ENCODE measurements around the gene PGS1. TPM values are rescaled to one million over a fixed set of nuclear protein-coding genes. Genes with fewer than 3 reads are reported as not detected.

Gene PGS1
- total RNA-seq, 1 donor from 2014 or later = 52.9 TPM

DNA sequence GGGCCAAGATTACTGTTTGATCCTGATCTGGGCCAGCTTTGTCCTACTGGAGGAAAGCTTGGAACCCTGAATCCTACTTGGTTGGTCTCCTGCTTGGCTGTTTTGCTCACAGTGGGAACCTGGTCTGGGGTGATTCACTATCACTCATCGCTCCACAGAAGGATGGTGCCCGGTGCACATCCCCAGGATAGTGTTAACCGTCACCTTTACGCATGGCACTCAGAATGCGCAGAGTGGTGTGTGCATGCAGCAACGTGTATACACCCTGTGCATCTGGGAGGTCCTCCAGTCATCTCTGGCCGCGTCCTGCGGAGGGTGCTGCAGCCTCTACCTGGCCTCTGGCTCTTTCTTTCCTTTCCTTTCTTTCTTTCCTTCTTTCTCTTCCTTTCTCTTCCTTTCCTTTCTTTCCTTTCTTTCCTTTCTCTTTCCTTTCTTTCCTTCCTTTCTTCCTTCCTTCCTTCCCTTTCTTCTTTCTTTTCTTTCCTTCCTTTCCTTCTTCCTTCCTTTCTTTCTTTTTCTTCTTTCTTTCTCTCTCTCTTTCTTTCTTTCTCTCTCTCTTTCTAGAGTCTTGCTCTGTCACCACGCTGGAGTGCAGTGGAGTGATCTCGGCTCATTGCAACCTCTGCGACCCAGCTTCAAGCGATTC is 31.7 kb upstream of the PGS1 start:
- no peak for DNase-seq (ENCODE audit: low read depth)

DNA sequence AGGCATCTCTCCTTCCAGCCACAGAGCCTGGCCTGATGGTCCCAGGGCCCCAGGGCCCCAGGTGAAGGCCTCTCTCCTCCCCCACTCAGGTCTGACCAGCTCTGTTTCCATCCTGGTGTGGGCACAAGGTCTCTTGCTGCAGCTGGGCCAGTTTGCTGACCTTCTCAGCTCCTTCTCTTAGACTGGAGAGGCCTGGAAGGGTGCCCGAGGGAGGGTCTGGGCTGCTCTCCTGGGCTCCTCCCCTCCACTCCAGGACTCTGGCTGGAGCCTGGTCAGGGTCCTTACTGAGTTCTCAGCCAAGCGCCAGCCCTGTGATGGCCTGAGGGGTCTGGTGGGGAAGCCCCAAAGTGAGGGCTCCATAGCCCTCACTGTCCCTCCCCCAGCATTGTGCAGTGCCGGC is 31.0 kb upstream of the PGS1 start:
- no peak for DNase-seq (ENCODE audit: low read depth)

DNA sequence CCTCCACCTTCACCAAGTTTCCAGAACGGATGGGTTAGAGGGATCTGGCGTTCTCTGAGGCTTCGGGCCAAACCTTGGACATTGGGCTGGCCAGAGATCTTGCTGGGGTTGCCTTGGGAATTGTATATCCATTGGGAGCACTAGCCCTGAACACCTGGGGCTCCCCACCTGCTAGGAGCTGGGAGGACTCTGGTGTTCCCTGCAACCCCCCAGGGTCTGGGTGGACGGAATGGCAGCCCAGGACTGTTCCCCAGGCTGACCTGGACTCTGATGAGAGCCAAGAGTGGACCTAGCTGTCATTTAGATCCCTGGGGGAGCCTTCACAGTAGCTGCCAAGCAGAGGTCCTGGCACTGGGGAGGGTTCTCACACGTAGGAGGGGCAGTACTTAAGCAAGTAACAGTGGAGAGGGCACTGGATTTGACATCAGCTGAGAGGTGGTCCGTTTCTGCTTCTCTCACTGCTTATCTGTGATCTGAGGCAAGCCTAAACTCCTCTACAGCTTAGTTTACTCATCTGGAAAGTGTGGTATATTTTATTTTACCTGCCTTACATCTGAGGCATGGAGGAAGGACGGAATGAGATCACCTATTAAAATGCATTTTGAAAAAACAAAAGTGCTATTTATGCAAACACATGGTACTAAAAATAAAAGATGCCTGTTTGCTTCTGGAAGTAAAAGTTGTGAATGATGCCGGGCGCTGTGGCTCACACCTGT is 30.2 kb upstream of the PGS1 start:
- no peak for DNase-seq (ENCODE audit: low read depth)

DNA sequence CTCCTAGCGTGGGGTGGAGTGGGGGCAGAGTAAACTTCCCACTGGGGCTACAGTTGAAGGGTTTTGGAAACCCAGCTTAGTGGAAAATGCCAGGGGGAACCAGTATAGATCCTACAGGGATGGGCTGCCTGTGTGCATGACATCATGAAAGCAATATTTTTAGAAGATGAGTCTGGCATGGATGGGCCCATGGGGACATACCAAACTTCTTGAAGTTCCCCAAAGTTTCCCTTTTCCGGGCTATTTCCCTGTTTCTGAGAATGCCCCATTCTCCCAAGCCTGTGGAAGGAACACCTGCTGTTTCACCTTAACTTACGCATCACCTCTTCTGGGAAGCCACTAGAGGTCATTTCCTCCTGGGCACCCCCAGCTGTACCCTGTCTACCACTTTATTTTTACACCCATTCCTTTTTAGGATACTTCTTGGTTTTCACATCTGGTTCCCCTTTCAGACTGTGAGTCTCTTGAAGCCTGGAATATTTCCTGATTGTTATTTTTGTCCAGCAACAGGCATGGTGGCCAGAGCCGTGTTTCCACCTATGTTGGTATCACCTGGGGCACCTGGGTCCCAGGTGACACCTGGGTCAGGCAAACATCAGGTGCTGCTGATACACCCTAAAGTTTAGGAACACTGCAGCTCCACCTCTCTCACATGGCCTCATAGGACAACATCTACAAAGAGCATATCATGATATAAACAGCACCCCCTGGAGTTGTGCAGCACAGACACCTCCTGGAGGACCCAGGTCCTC is 28.4 kb upstream of the PGS1 start:
- no peak for DNase-seq (ENCODE audit: low read depth)

DNA sequence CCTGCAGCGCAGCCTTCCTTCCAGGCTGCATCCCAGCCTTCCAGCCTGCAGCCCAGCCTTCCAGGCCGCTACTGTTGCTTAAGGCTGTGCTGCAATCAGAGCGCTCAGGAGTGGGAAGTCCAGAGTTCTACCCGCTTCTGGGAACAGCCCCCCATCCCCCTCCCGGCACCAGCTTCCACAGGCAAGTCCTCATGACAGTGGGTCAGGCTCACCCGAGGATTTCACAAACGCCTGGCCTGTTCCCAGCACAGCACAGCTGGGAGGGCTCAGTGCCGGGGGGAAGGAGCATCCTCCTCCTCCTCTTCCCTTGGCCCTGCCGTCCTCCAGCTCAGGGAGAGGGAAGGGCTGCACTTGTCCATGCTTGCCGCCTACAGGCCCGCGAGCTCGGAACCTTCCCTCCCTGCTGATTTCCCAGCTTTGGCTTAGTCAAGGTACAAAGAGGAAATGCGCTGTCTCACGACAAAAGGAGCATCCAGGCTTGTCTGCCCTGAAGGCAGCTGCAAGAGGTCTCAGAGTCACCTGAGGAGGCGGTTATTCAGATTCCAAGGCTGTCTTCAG is 26.9 kb upstream of the PGS1 start:
- peak; percentile 92 for DNase-seq (ENCODE audit: low read depth)

DNA sequence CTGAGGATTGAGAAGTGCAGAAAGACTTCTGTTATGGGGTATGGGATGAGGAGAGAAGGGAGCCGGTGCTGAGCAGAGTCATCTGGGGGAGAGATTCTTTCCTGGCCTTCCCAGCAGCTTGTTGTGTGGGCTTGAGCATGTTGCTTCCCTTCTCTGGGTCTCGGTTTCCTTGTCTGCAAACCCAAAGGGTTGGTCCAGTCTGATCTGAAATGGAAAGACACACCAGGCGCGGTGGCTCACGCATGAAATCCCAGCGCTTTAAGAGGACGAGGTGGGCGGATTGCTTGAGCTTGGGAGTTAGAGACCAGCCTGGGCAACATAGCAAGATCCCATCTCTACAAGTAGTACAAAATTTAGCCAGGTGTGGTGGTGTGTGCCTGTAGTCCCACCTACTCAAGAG is 24.6 kb upstream of the PGS1 start:
- DNase-seq (ENCODE audit: low read depth) = no peak

DNA sequence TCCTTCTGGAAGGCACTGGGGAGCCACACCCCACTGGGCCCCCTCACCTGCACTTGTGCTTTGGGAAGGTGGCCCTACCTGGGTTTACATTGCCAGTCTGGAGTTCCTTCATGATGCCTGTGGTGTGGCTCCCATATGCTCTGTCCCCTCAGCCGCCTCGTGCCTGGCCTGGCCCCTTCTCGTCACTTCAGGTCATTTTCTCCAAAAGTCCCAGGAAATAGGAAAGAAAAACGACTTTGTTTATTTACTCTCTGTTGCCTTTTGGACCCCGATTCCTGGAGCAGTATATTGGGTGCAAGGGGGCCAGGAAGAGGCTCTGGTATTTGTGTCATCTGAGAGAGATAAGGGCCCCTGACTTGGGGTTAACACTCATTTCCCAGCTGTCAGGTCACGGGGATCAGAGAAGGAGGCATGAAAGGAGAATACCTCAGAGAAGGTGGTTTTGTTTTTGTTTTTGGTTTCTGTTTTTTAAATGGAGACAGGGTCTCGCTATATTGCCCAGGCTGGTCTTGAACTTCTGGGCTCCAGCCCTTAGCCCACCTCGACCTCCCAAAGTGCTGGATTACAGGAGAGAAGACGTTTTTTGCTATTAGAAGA is 23.3 kb upstream of the PGS1 start:
- DNase-seq (ENCODE audit: low read depth) = no peak

DNA sequence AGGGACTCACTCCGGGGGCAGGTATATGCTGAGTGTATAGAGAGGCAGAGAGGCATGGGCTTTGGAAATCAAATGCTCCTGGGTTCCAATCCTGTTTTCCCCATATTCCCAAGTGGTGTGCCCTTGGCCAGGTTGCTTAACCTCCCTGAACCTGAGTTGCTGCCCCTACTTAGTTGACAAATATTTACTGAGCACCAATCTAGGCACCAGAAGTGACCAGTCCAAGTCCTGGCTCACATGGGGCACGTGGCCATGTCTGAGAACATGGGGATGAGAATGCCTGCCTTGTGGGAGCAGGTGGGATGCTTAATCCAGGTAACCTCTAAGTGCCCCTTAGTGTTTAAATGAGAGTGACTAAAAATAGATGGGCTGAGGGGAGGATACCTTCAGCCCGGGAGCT is 22.7 kb upstream of the PGS1 start:
- peak; percentile 47 for DNase-seq (ENCODE audit: low read depth)

DNA sequence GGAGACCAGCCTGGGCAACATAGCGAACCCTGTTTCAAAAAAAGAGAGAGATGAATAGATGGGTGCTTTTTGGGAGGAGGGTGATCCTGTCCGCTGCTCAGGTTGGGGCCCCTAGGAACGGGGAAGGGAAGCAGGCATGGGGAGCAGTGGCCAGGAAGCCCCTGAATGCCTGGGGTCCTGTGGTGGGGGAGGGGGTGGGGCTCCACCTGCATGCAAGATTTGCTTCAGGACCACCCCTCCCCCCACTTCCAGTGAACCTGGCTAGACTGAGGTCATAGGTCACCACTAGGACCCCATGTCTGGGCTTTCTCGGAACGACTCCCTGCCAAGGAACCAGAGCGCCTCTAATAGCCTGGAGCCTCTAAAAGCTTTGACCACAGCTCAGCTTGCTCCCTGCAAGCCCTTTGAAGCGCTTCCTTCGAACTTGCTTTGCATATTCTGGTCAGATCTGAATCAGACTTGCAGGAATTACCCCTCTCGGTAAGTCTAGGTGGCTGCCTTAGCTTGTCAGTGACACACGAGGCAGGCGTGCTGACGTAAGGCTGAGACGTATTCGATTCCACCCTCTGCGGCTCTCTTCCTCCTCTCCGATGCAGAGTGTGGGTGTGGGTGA is 22.2 kb upstream of the PGS1 start:
- peak; percentile 95 for DNase-seq (ENCODE audit: low read depth)

DNA sequence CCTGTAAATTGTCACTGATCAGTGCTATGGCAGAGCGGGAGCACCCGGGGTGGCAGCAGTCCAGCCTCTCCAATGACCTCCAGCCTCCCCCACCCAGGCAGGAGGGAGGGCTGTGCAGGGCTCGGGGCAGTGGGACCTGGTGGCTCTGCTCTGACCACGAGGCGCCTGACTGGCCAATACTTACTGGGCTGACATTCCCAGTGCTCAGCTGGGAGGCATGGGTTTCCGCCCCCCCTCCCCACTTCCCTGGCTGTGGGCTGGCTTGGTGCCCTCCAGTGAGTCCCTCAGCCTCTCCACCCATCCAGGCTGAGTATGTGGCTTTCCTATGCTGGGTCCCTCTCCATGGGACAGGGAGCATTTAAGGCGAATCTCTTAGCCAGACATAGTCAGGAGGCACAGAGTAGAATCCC is 21.3 kb upstream of the PGS1 start:
- no peak for DNase-seq (ENCODE audit: low read depth)

DNA sequence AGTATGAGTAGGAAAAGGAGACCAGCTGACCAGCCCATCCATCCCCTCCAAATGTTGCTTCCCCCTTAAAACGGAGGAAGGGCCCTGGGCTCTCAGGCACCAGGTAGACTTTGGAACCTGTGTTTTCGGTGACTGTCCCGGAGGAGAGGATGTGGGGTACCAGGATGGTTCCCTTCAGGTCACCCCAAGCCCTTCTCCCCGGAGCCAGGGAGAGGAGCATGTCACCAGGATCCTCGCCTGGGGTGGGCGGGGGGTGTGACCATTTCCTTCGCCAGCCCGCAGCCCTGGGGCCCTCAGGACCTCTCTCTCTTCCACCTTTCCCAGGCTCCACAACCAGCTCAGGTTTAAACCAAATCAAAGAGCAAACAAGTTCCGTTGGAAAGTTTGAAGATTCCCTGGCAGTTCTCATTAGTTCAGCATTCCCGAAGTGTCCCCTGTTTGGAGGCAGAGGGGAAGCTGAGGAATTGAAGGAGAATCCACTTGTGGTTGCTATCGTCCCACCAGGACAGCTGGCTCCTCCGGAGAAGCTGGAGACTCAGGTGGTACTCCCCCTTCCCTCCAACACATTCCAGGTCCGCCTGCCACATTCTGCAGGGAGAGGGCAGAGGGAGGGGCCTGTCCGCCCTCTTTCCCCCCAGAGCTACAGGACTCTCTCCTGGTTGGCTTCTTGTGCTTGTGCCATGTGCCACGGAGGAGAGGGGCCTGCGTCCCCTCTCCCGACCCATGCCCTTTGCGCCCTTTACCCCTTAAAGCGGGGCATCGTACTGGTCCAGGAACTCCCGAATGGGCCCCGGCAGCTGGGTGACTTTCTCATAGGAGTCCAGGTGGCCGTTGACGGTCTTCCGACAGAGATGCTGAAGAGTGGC is 20.5 kb upstream of the PGS1 start:
- DNase-seq (ENCODE audit: low read depth) = no peak

DNA sequence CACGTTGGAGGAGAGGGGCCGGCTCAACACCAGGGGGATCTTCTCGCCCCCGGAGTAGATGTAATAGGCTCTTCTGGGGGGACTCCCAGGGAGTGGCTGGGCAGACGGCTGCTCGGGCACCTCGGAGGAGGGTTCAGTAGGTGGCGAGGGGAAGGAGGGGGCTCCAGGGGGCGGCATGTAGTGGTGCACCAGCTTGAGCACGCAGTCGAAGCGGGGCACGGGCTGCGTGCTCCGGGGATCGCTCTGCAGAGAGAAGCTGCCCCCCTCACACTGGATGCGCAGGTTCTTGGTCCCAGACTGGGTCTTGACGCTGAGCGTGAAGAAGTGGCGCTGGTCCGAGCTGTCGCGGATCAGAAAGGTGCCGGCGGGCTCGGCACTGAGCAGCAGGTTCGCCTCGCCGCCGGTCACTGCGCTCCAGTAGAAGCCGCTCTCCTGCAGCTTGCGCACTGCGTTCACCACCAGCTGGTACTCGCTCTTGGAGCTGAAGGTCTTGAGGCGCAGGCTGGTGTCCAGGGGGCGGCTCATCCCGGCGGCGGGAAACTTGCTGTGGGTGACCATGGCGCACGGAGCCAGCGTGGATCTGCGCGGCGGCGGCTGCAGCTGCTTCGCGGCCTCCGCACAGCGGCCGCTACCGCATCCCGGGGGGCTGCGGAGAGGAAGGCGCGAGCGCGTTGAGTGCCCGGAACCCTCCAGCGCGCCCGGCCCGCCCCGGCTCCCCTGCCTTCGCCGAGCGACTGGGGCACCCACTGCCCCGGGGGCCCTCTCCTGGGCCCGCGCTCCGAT is 19.7 kb upstream of the PGS1 start:
- DNase-seq (ENCODE audit: low read depth) = no peak

DNA sequence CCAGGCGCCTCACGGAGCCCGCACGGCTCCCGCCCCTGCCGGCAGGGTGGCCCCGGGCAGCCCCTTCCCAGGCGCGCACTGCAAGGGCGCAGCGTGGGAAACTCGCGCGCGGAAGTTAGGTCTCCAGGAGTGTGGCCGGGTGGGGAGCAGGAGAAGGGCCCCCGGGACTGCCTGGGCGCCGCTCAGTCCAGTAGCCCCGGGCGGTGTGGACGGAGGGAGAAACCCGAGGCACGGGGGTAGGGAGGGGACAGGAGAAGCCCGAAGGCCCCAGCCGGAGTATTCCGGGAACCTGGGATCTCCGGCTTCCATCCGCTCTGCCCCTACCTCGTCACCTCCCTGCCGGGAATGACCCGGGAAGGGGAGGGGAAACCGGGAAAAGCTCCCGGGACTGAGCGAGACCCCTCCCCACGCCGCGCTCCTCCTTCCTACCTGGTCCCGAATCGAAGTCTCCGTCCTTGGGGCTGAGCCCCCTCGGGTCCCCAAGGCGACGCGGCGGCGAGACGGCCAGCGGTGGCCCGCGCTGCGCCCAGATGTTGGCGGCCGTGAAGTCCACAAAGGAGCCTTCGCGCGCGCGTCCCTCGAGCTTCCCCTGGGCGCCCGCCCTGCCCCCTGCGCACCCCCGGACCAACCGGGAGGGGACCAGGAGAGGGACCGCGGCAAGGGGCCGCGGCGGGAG is 19.0 kb upstream of the PGS1 start:
- DNase-seq (ENCODE audit: low read depth) = no peak

DNA sequence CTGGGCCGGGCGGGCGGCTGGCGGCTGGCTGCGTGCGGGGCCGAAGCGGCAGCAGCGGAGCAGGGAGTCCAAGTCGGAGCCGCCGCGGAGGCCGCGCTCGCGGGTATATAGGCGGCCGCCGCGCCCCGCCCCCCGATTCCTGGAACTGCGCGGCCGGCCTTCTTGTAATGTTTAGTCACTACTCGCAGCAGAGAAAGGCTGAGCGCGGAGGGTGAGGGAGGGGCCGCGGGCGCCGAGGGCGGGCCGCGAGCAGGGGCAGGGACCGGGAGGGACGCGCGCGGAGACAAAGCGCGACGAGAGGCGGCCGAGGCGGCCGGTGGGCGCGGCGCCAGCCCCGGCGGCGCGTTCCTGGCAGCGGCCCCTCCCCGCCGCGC is 18.5 kb upstream of the PGS1 start, which contains the start of gene SOCS3:
Gene SOCS3 (minus strand): TSS at position 81 of the 374 bp plus-strand sequence. CDS start 982 bp downstream, outside the sequence.
- DNase-seq (ENCODE audit: low read depth) = peak; percentile 85

DNA sequence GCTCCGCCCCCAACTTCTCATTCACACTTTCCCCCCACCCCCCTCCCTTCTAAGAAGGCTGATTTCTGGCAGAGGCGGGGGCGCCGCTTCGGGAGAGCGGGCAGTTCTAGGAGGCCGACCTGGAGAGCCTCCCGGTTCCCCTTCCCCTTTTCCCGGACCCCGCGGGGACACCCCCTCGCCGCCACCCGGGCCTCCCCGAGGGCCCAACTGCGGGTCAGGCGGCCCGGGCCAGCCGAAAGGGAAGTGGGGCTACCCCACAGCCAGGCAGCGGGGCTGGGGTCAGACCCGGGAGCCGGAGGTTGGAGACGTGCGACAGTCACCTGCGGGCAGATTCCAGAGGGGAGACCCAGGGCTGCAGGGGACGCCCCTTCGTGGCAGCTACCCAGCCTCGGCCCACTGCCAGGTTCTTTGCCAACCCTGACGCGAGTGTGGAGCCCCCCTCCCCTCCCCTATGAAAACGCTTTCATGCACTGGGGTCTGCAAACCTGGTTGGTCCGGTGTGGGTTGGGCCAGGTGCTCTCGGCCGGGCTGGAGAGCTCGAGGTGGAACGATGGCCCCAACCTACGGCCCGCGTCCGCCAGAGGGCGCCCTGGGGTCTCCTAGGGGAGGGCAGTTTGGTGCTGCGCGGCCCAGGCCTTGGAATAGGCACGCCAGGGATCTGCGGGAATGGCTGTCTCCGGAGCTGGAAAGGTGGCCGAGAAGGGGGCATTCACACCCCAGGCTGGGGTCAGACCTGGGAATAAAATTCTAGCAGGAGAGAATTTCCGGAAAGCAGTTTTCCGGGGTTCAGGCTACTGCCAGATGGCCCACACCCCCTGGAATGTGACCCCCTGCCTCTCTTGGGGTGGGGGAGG is 17.9 kb upstream of the PGS1 start:
- peak; percentile 57 for DNase-seq (ENCODE audit: low read depth)

DNA sequence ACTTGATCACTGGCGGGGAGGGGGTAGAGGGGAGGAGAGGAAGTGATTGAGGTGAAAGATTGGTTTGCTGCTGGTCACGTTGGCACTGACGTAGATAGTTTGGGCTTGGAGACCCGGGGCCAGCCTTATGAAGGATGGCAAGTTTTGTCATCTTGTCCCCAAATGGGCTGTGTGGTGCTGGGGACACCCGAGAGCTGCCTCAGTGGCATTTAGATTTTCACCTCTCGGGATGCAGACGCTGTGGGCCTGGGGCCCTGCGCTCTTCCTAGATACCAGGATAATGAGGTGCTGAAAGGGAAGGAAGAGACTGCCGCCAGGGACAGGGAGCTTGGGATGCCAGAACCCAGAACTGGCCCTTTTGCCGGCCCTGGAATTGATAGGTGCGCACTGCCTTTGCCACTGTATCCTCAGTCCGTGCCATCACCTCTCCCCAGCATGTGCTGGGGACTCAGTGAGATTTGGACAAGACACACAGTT is 17.2 kb upstream of the PGS1 start:
- DNase-seq (ENCODE audit: low read depth) = no peak

DNA sequence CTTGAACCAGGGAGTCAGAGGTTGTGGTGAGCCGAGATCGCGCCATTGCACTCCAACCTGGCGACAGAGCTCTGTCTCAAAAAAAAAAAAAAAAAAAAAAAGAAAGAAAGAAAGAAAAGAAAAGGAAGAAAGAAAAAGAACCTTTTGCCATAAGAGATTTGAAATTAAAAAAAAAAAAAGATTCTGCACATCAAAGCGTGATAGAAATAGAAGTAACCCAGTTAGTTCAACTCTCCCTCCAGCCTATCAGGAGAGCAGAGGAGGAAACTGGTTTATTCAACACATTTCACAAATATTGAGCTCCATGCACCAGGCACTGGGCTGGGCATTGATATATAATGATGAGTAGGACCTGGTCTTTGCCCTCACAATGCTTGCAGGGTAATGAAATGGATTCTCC is 16.2 kb upstream of the PGS1 start:
- DNase-seq (ENCODE audit: low read depth) = no peak

DNA sequence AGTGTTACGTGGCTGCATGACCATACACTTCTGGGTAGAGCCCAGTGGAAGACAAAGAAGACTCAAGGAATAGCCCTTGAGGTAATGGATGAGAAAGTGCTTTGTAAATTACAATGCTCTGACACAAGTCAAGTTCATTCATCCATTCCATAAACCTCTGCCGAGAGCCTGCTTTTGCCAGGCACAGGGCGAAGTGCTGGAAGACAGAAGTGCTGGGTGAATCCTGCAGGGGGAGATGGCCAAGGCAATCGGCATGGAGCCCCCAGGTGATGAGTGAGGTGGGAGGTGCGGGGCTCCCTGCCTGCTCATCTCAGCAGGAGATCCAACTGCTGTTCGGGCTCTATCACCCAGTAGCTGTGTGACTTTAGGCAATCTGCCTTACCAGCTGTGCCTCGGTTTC is 15.8 kb upstream of the PGS1 start:
- DNase-seq (ENCODE audit: low read depth) = peak; percentile 81

Data from renal cortical epithelial cell (primary cell).